OCI-LY1 (cell line): Measurements from ENCODE around the gene PIK3R4.

Source experiments
- H2AFZ ChIP-seq: fragments of 200-600 bp; sonication (generic), shearing (Covaris generic); 2 replicates; pipeline ENCODE4 v1.6.0; 2014; ENCODE audit warnings: antibody characterized with exemption, mild to moderate bottlenecking, low read length
- H3F3A ChIP-seq: fragments of 200-600 bp; sonication (generic), shearing (Covaris generic); 2 replicates; pipeline ENCODE4 v1.6.0; 2014; ENCODE audit warnings: mild to moderate bottlenecking, antibody characterized with exemption, low read length, moderate library complexity; ENCODE audit not compliant: insufficient read depth
- H3K27ac ChIP-seq: fragments of 200-600 bp; sonication (generic); 2 replicates; pipeline ENCODE4 v1.5.1; 2014; ENCODE audit warnings: low read length, mixed run types, mild to moderate bottlenecking, low read depth; ENCODE audit not compliant: poor library complexity, severe bottlenecking
- H3K27me3 ChIP-seq: fragments of 200-600 bp; sonication (generic); 2 replicates; pipeline ENCODE4 v1.6.0; 2014; ENCODE audit warnings: antibody characterized with exemption, mild to moderate bottlenecking, low read length, moderate library complexity; ENCODE audit not compliant: insufficient read depth
- H3K36me3 ChIP-seq: fragments of 200-600 bp; sonication (generic); 2 replicates; pipeline ENCODE4 v1.6.1; 2014; ENCODE audit warnings: mild to moderate bottlenecking, antibody characterized with exemption, low read length, moderate library complexity, mixed read lengths; ENCODE audit not compliant: insufficient read depth
- H3K4me1 ChIP-seq: fragments of 200-600 bp; sonication (generic); 2 replicates; pipeline ENCODE4 v1.5.1; 2014; ENCODE audit warnings: mild to moderate bottlenecking, low read length, moderate library complexity; ENCODE audit not compliant: insufficient read depth, severe bottlenecking
- H3K4me2 ChIP-seq: fragments of 200-600 bp; sonication (generic), shearing (Covaris generic); 2 replicates; pipeline ENCODE4 v1.6.1; 2014; ENCODE audit warnings: low read length
- H3K4me3 ChIP-seq: fragments of 200-600 bp; sonication (generic); 2 replicates; pipeline ENCODE4 v1.5.1; 2014; ENCODE audit warnings: low read length, low read depth, mild to moderate bottlenecking, mixed read lengths; ENCODE audit not compliant: poor library complexity, severe bottlenecking
- H3K79me2 ChIP-seq: fragments of 200-600 bp; shearing (Covaris generic); 2 replicates; pipeline ENCODE4 v1.6.1; 2016; ENCODE audit warnings: mixed run types, low read length, mixed read lengths; ENCODE audit not compliant: insufficient read depth
- H3K9ac ChIP-seq: fragments of 200-600 bp; sonication (generic), shearing (Covaris generic); 2 replicates; pipeline ENCODE4 v1.6.1; 2014; ENCODE audit warnings: mild to moderate bottlenecking, low read length, mixed read lengths
- H3K9me2 ChIP-seq: fragments of 200-600 bp; sonication (generic), shearing (Covaris generic); 2 replicates; pipeline ENCODE4 v1.6.1; 2014; ENCODE audit warnings: low read depth, mild to moderate bottlenecking, low read length, mixed read lengths
- H3K9me3 ChIP-seq: fragments of 200-600 bp; shearing (Covaris generic); 2 replicates; pipeline ENCODE4 v1.6.1; 2014; ENCODE audit warnings: low read length, mixed read lengths
- H4K20me1 ChIP-seq: fragments of 200-600 bp; sonication (generic), shearing (Covaris generic); 2 replicates; pipeline ENCODE4 v1.6.0; 2016; ENCODE audit warnings: mild to moderate bottlenecking, low read length; ENCODE audit not compliant: insufficient read depth
- EZH2 ChIP-seq: fragments of 200-600 bp; sonication (generic), shearing (Covaris generic); IDR thresholded peaks from 2 replicates; pipeline ENCODE4 v1.8.0; 2017; ENCODE audit warnings: borderline replicate concordance, mixed run types, mild to moderate bottlenecking, antibody characterized with exemption, low read length, moderate library complexity, mixed read lengths
- TF ChIP-seq, protein P1 (sequence below): fragments of 200-600 bp; sonication (generic), shearing (Covaris generic); IDR thresholded peaks from 2 replicates; pipeline ENCODE4 v1.5.1; 2017; ENCODE audit warnings: mild to moderate bottlenecking, antibody characterized with exemption, low read length, moderate library complexity, mixed read lengths

The PIK3R4 gene

GRCh38 chr3:130789782-130790322 is 43.2 kb upstream of the PIK3R4 start:
- Histone ChIP-seq H3K79me2 (no peaks in the 10 kb centered on the region), H3K4me1 (no peaks in the 10 kb centered on the region), H3K4me3 (no peak overlapping the region), H3K36me3 (no peaks in the 10 kb centered on the region), H2AFZ (no peak overlapping the region), H4K20me1 (no peaks in the 10 kb centered on the region), H3K27me3 (no peaks in the 10 kb centered on the region), H3K9me3 (no peaks in the 10 kb centered on the region), H3F3A (no peaks in the 10 kb centered on the region), H3K4me2 (no peak overlapping the region), H3K9me2 (no peaks in the 10 kb centered on the region), H3K27ac (no peak overlapping the region), H3K9ac (no peak overlapping the region)
- TF ChIP-seq, protein P1, sequence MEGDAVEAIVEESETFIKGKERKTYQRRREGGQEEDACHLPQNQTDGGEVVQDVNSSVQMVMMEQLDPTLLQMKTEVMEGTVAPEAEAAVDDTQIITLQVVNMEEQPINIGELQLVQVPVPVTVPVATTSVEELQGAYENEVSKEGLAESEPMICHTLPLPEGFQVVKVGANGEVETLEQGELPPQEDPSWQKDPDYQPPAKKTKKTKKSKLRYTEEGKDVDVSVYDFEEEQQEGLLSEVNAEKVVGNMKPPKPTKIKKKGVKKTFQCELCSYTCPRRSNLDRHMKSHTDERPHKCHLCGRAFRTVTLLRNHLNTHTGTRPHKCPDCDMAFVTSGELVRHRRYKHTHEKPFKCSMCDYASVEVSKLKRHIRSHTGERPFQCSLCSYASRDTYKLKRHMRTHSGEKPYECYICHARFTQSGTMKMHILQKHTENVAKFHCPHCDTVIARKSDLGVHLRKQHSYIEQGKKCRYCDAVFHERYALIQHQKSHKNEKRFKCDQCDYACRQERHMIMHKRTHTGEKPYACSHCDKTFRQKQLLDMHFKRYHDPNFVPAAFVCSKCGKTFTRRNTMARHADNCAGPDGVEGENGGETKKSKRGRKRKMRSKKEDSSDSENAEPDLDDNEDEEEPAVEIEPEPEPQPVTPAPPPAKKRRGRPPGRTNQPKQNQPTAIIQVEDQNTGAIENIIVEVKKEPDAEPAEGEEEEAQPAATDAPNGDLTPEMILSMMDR = no peak
- TF ChIP-seq EZH2 = no peak

- Histone ChIP-seq H3K9ac (no peak overlapping the region), H2AFZ (no peak overlapping the region), H3K9me3 (no peaks in the 10 kb centered on the region), H3K9me2 (no peaks in the 10 kb centered on the region), H3K79me2 (no peaks in the 10 kb centered on the region), H3K27me3 (no peaks in the 10 kb centered on the region), H3F3A (no peaks in the 10 kb centered on the region), H3K4me3 (no peak overlapping the region), H3K4me1 (no peaks in the 10 kb centered on the region), H3K36me3 (no peaks in the 10 kb centered on the region), H3K27ac (no peak overlapping the region), H3K4me2 (no peak overlapping the region), H4K20me1 (no peaks in the 10 kb centered on the region)
- TF ChIP-seq, protein P1 = no peak
- no peak for TF ChIP-seq EZH2
Observed at GRCh38 chr3:130787422-130788068, 40.9 kb upstream of the PIK3R4 start.

GRCh38 chr3:130786306-130786705 is 39.7 kb upstream of the PIK3R4 start:
- Histone ChIP-seq H3K27ac (no peak overlapping the region), H3K79me2 (no peaks in the 10 kb centered on the region), H3K27me3 (no peaks in the 10 kb centered on the region), H2AFZ (no peak overlapping the region), H3K4me1 (no peaks in the 10 kb centered on the region), H3K9me2 (no peaks in the 10 kb centered on the region), H3F3A (no peaks in the 10 kb centered on the region), H4K20me1 (no peaks in the 10 kb centered on the region), H3K9me3 (no peaks in the 10 kb centered on the region), H3K9ac (no peak overlapping the region), H3K36me3 (no peaks in the 10 kb centered on the region), H3K4me3 (no peak overlapping the region), H3K4me2 (no peak overlapping the region)
- no peak for TF ChIP-seq EZH2
- TF ChIP-seq, protein P1 = no peak
